NCI-H1436 treated with DMSO at 0.1 percent for 48 hours (cell line): Measurements from ENCODE around the gene TRABD2A.

Experiments used
- DNase-seq: peaks from one replicate; lab custom pipeline; 2025; lab: John Stamatoyannopoulos, UW

The TRABD2A gene

DNA sequence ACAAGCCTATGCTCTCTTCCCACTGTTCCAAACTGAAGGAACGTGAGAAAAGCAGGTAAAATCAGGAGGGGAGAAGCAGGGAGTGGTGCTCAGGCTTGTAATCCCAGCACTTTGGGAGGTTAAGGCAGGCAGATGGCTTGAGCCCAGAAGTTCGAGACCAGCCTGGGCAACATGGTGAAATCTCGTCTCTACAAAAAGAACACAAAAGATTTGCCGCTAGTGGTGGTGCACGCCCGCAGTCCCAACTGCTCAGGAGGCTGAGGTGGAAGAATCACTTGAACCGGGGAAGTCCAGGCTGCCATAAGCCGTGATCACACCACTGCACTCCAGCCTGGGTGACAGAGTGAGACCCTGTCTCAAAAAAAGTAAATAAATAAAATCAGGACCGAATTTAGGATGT, 23.3 kb upstream of the TRABD2A start:
- DNase-seq, result no peak

DNA sequence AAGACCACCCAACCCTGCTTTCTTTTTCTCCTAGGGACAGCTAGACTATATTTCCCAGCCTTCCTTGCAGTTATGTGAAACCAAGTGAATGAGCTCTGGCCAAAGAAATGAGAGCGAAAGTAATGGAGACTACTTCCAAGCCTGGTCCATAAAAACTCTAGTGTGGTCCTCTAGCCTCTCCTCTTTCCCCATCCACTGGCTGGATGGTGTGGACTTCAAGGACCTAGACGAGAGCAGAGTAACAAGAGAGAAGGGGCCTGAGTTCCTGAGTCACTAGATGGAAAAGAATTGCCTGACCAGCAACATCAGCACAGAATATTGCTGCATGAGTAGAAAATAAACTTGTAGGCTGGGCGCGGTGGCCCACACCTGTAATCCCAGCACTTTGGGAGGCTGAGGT, 21.6 kb upstream of the TRABD2A start:
- DNase-seq, result no peak

DNA sequence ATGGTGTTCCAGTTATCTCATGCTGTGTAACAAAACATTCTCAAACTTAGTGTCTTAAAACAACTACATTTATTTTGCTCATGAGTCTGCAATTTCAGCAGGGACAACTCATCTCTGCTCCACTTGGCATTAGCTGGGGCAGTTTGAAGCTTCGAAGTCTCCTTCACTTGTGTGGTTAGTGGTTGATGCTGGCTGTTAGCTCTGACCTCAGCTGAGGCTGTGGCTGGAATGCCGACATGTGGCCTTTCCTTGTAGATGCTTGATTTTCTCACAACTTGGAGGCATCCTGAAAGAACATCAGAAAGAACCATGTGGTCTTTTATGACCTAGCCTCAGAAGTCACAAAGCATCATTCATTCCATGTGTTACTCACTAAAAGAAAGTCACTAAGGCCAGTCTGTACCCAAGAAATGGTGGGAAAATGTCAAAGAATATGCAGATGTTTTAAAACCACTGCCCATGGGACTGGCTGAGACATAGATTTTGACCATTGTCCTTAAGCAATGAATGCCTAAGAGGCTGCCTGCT, 20.8 kb upstream of the TRABD2A start:
- DNase-seq, result no peak

DNA sequence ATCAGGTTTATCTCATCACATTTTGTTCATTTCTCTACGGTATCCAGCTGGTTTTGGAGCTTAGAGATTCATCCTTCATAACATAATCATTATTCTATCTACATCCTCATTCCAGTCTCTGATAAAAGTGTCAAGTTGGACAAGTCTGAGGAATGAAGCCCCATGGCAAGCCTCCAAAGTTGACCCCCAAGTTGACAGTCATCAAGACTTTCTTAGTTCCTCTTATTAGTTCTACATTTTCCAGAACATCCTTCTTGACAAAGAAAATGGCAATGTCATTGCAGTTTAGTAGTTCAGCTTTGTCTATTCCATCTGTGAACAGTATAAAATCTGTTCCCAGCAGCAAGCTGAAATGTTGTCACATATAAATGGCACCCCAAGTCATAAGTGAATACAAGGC, 20.1 kb upstream of the TRABD2A start:
- DNase-seq, result no peak

DNA sequence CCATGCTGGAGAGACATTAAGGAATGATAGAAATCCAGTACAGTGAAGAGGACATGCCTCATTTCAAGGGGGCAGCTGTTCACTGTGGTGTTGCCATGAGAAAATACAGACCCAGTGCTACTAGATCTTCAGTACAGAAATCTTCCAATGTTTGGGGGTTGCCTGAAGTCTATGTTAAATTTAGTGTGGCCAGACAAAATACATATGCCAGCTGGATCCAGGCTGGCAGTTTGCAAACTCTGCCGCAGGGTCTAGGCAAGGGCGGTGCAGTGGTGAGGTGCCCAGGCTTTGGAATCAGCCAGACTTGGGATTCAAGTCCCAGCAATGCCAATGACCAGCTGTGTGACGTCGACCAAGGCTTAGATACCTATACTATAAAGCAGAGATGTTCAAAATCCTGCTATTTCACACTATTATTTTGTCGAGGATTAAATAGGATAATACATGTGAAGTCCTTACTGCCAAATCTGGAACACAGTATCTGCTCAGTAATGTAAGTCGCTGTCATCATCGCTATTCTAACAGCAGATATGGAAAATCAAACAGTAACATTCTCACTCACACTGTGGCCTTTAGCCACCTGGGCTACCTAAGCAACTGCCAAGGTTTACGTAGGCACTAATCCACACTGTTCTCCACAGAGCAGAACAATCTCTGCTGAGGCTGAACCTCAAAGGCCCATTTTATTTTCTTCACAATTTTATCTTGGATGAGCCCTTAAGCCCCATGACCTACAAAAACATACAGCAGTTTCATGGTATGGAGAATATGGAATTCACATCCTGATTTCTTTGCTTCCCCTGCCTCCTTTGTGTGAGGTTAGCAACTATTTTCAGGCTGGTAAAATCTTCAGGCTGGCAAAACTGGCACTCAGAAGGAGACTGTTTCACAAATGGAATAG, 18.7 kb upstream of the TRABD2A start:
- DNase-seq, result no peak

DNA sequence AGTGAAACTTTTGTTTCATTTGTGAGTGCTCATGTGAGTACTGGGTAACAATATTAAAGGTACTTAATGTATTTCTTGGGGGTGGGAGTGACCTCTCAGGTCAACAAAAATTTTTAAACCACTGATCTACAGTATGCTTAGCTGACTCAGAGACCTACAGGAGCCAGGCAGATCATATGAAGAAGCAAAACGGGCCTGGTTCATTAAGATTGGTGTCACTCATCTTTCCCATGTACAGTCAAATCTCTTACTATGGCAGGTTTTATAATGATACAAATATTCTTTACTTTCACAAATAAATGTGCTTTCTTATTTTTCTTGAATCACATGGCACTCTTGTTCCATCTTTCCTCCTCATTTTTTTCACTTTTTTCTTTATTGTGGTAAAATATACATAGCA, 16.9 kb upstream of the TRABD2A start:
- DNase-seq, result no peak

DNA sequence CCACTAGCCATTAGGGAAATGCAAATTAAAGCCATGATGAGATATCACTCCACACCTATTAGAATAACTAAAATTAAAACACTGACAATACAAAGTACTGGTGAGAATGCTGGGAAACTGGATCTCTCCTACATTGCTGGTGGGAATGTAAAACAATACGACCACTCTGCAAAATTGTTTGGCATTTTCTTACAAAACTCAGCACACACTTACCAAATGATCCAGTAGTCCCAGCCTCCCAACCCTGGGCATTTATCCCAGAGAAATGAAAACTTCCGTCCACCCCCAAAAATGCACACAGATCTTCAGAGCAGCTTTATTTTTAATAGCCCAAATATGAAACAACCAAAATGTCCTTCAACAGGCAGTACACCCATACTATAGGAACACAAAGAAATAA, 15.7 kb upstream of the TRABD2A start:
- DNase-seq, result no peak

DNA sequence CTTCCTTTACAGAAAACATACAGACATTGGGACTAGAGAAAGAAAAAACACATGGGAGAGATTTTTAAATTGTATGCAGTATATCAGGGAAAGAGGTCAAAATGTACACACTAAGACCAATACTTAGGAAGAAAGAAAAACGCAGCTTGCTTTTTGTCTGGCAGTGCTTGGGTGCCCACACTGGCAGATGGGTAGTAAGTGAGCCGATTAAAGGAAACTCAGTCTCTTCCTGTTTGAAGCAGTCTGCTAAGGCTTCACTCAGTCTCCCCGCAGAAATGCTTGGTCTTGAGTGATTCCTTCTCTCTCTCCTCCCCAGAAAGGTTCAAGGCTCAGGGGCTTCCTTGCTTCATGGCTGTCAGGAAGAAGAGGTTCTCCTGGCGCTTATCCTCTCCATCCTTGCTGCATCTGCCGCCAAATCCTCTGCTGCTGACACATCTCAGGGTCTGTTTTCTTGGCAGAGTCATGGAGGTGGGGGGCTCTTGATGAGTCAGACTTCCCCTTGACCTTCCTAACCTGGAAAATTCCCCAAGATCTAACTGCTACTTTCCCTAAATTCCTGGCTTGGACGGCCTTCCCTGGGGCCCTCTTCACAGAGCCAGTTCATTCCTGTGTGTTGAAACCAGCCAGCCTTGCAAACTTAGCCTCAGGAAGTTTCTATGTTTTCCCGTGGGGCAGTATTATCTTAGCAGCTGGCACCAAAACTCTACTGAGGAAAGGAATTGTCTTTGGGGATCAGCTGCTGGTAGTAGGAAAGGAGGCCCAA, 14.1 kb upstream of the TRABD2A start:
- no peak for DNase-seq

DNA sequence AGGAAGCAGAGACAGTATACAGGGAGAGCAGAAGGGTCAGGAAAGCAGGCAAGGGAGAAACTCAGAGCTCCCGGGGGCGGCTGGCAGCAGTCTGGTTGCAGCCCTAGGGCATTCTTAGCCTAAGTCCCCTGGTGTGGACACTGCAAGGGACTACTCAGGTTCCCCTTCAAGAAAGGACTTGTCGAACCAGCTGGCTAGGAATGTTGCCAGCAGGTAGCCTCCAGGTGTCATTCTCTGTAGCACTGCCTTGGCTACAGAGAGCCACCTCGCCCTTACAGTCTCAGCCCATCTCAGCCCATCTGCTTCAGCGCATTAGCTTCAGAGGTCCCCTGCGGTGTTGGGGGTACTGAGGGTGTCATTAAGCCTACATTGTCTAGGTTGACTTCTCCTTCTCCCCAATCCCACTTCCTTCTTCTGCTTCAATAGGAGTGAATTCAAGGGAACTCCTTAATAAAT, 13.3 kb upstream of the TRABD2A start:
- no peak for DNase-seq

DNA sequence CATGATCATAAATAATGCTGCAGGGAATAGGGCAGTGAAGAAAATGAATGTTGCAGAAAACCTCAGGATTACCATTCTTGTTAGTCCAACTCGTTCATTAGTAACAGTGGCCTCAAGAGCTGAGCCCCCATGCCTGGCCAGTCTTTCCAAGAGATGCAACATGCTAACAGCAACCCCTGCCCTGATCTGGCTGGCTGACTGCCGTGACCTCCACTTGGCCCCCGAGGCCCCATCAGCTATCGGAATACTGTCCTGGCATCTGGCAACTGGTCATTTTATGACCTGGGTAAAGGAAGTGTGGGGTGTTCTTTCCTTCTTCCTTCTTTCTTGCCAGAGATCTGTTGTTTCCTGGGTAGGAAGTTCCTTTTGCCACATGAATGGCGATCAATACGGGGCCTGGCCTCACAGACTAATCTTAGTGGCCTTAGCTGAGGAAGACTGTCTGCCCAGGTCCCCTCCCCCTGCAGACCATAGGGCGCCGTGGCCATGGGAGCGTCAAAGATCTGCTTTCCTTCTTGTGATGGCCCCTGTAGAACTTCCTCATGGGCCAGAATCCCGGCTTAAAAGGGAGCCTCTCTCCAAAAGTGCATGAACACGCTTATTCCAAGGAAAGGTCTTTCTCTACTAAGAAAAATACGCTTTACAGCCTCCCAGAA, 10.6 kb upstream of the TRABD2A start:
- no peak for DNase-seq

DNA sequence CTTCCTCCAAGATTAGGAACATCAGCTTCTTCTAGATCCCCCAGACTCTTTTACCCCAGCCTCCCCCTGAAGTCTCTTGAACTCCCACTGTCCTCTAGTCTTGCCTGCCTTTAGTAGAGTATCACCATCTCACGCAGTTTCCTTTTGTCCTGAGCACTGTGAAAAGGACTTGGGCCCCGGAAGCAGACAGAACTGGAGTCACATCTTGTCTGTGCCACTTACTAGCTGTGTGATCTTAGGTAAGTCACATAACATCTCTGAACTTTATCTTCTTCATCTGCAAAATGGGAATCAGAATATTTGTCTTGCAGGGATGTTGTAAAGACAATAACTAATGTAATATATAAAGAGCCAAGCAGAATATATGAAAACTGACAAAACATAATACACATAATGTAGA, 8.4 kb upstream of the TRABD2A start:
- no peak for DNase-seq

DNA sequence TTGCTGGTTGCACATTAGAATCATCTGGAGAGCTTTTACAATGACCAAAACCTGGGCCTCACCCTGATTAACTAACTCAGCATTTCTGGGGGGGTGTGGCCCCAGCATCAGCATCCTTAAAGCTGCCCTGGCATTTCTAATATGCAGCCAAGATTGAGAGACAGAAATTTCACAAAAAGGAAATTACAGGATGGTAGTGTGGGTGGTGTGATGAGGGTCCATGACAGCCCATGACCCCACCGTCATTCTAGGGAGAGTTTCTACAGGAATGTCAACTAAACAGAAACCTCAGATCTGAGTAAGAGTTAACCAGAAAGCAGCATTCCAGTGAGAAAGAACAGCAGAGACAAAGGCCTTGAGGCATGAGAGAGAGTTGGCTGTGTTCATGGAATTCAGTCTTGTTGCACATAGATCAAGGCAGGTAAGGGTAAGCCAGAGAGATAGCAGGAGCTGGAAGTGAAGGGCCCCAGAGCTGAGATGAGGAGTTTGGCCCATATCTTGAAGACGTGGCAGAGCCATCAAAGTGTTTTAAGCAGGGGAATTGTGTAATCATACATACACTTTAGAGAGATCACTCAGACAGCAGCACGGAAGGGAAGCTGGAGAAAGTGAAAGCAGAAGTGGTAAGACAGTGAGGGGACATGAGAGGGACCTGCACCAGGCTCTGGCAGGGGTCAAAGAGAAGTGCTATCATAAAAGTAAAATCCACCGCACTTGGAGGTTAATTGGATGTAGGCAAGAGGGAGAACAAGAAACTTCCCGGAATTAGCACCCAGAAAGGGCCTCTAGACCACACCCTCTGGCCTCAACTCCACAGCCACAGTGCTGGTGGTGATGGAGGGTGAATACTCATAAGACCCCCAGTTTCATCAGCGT, 7.8 kb upstream of the TRABD2A start:
- DNase-seq, result no peak

DNA sequence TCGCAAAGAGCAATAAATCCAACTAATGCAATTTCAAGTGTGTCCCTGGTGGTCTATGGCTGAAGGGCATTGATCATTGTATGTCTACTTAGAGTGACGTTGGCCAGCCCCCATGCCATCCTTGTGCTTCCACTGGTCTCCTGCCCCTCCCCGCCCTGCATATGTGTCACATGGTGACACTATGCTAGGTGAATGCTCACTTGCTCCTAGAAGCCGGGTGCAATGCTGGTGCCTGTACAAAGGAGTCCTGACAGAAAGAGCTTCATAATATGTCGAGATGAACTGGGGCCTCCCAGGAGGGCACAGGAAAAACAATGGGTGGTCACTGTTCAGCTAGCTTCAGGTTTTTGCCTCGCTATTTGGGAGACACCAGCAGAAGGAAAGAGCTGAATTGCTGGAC, 5.9 kb upstream of the TRABD2A start:
- no peak for DNase-seq

DNA sequence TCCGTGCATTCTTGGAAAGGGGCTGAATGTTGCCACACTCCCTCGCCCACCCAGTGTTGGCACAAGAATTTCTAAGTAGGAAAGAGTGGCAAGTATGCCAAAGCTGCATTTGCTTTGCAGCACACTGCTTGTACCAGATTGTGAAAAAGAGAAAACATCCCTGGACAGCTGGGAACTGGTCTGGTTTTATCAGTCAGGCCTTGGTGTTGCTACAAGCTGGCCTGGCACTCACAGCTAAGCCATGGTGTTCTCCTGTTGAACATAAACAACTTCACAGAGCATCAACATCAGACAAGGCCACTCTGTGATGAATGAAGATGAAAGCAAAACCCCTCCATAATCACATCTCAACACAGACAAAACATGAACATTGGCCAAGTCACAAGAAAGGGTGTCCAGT, 4.2 kb upstream of the TRABD2A start:
- no peak for DNase-seq

DNA sequence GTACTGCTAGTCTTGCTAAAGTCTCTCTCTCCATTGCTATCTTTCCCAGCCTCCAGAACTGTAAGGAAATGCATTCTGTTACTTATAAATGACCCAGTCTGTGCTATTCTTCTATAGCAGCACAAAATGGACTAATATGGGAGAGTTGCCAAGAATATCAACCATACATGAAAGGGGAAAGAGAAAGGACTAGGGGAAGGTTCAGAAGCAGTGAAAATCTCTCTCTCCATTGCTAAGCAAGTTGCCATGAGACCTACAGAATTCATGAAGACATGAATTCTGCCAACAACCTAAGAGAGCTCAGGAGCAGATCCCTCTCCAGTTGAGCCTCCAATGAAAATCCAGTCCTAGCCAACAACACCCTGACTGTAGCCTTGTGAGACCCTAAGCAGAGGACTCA, 3.6 kb upstream of the TRABD2A start:
- DNase-seq, result no peak

DNA sequence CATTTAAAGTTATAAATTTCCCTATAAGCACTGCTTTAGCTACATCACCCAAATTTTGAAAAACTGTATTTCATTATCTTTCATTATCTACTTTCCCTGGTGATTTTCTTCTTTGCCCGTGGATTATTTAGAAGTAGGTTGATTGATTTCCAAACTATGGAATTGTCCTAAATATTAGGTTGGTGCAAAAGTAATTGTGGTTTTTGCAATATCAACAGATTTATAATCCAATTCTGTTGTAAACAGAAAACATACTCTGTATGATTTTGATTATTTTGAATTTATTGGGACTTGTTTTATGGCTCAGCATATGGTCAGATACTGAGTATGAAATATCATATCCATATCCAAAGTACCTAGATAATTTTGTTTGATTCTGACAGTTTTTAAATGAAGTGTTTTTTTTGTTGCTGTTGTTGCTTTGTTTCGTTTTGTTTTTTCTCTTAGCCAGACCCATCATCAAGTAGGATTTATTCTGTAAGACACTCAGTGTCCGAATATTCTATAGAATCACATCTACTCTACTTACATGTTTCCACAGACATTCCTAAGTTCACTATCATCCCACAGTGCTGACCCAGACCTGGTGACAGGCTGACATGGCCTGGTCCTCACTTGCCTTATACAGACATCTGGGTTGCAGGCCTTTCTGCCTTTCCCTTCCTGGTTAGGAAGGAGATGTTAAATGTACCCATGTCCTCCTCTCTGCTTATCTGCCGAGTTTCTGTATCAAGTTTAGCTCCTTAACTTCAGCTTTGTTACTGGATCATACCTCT, 2.1 kb upstream of the TRABD2A start:
- DNase-seq, result no peak

DNA sequence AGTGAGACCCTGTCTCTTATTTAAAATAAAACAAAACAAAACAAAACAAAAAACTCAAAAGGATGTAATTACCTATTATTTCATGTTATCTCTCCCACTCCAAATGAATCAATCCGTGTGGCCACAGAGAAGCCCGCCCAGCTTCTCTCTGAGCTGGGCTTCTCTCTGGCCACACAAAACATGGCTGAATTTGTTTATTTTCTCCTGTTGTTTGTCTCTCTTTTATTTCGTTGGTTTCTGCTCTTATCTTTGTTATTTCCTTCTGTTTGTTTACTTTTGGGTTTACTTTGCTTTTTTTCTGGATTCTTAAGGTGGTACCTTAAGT, 1.5 kb upstream of the TRABD2A start:
- DNase-seq, result no peak

DNA sequence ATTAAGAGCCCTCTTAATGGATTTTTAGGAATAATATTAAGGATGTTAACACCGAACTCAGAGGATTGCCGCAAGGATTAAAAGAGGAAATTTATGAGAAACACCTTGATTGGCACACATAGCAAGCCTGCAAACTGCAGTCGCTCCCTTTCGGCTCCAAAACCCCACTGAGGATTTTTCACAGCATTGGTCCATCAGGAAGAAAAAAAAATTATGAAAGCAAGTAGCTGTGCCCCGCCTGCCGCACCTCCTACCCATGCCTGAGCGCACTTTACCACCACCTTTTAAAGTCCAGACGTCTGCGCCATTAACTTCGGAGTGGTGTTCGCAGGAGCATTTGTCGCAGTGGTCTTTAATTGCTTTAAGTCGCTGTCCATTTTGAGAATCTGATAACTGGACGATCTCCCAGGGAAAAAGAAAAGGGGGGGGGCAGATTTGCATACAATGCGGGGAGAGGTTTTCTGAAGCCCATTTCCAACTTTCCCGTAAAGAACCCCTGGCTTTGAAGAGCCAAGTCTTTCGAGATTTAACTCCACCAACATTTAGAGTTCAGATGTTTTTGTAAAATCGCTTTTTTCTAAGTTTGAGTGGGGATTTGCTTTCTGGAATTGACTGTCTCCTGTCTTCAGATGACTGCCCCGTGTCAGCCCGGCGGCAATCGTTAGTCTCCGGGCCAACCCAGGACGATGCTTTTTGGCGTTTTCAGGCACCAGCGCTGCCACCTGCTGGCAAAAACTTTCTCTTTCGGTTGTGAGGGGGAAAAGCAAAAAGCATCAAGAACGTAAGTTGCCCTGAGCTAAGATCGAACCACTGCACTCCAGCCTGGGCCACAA, 913 bp upstream of the TRABD2A start:
- DNase-seq, result no peak

DNA sequence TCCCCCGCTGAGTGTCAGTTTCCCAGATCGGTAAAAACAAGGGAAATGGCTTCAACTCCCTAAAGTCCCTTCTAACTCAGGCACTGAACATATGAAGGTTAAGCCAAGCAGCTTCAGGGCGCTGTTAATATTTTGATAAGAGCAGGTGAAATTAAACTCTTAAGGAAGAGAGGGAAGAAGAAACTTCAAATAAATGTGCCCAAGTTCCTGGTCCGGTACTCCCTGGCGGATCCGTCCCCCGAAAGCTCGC, 564 bp downstream of the TRABD2A start:
- no peak for DNase-seq
